GM19193 (cell line): Measurements from ENCODE around the gene DTYMK.
A peak's percentile ranks its signal among the peaks of the same experiment; 100 is the strongest.

ENCODE experiments used
- POLR2A ChIP-seq: IDR thresholded peaks from 4 replicates; pipeline ENCODE4 v1.6.1; 2011; ENCODE audit not compliant: insufficient read depth, insufficient read length; ENCODE audit errors: extremely low read depth

Gene DTYMK

GRCh38 chr2:241686650-241687425 lies at the start of gene DTYMK:
Gene DTYMK, minus strand, starts transcription at chr2:241686815. Its CDS starts 32 bp downstream, at chr2:241686783.
- TF ChIP-seq POLR2A, result peak; percentile 93

GRCh38 chr2:241736111-241736510 lies 49.5 kb upstream of the DTYMK start:
- no peak for TF ChIP-seq POLR2A

- peak; percentile 77 for TF ChIP-seq POLR2A
Observed at GRCh38 chr2:241734467-241735208, 48.0 kb upstream of the DTYMK start, which contains the start of gene D2HGDH. Gene D2HGDH, plus strand, starts transcription at chr2:241734630. Its CDS starts 595 bp downstream, at chr2:241735225.

GRCh38 chr2:241734208-241734466 lies 47.5 kb upstream of the DTYMK start:
- TF ChIP-seq POLR2A, result no peak

- TF ChIP-seq POLR2A, result no peak
Observed at GRCh38 chr2:241733391-241734207, 47.0 kb upstream of the DTYMK start.

- TF ChIP-seq POLR2A, result no peak
Observed at GRCh38 chr2:241730671-241731293, 44.2 kb upstream of the DTYMK start.

GRCh38 chr2:241729868-241730267 lies 43.3 kb upstream of the DTYMK start:
- no peak for TF ChIP-seq POLR2A

- TF ChIP-seq POLR2A, result no peak
Observed at GRCh38 chr2:241728627-241729026, 42.0 kb upstream of the DTYMK start.

GRCh38 chr2:241728000-241728399 lies 41.4 kb upstream of the DTYMK start:
- TF ChIP-seq POLR2A, result no peak

- TF ChIP-seq POLR2A, result no peak
Observed at GRCh38 chr2:241726459-241726858, 39.8 kb upstream of the DTYMK start.

GRCh38 chr2:241724975-241725870 lies 38.6 kb upstream of the DTYMK start:
- TF ChIP-seq POLR2A, result no peak

- no peak for TF ChIP-seq POLR2A
Observed at GRCh38 chr2:241724259-241724974, 37.8 kb upstream of the DTYMK start.

GRCh38 chr2:241722896-241723454 lies 36.4 kb upstream of the DTYMK start:
- TF ChIP-seq POLR2A, result no peak
